A549 (cell line): ENCODE results near the gene ODAPH. TPM values are rescaled to one million over a fixed set of nuclear protein-coding genes. Genes with fewer than 3 reads are reported as not detected.
A peak's percentile ranks its signal among the peaks of the same experiment; 100 is the strongest.

ENCODE experiments used
- ATAC-seq, 2 experiments: fragments of 200-7000 bp in 1 of 2; fragments of >200 bp in 1 of 2; cut with Nextera tagmentation in 1 of 2; cut with Tn5 transposase in 1 of 2; 3 replicates each; pipeline versions ENCODE4 v1.8.0 to v1.9.1; 2018 to 2020; ENCODE audit warnings: mild to moderate bottlenecking in 1 of 2, moderate library complexity in 1 of 2
- CTCF ChIA-PET: fragments of 300-600 bp; sonication (Branson Sonifier 250); formaldehyde crosslinking; extraction: SDS; loops from one replicate; lab custom pipeline; 2021; ENCODE audit warnings: antibody characterized with exemption, inconsistent platforms; lab: Yijun Ruan, JAX
- POLR2A ChIA-PET: fragments of 350-600 bp; formaldehyde crosslinking; extraction: SDS; loops from one replicate; lab custom pipeline; 2021; ENCODE audit warnings: antibody characterized with exemption, inconsistent platforms; lab: Yijun Ruan, JAX
- DNase-seq, 2 experiments: peaks; one replicate each; pipeline versions ENCODE4 v3.0.0 to v3.0.0-alpha.2; 2011 to 2016; ENCODE audit warnings: low read depth in 1 of 2, low spot score in 1 of 2
- FAIRE-seq: peaks from 2 replicates; lab custom pipeline; 2011; peaks lifted over from hg19 to GRCh38; lab: Jason Lieb, UNC
- H3K27ac ChIP-seq, 2 experiments: fragments of >200 bp; sonication (Bioruptor Twin); formaldehyde crosslinking; 3 replicates each; pipeline ENCODE4 v1.5.1; 2016 to 2017
- H3K4me1 ChIP-seq: fragments of >200 bp; sonication (Bioruptor Twin); formaldehyde crosslinking; 3 replicates; pipeline ENCODE4 v1.6.1; 2016
- H3K4me2 ChIP-seq: fragments of >200 bp; sonication (Bioruptor Twin); formaldehyde crosslinking; 3 replicates; pipeline ENCODE4 v1.6.1; 2016
- H3K4me3 ChIP-seq: fragments of >200 bp; sonication (Bioruptor Twin); formaldehyde crosslinking; 3 replicates; pipeline ENCODE4 v1.5.1; 2016
- H3K9me3 ChIP-seq: fragments of >200 bp; sonication (Bioruptor Twin); formaldehyde crosslinking; 3 replicates; pipeline ENCODE4 v1.6.1; 2016
- BHLHE40 ChIP-seq: IDR thresholded peaks from 2 replicates; pipeline ENCODE4 v1.6.1; 2012; ENCODE audit warnings: low read depth, low read length, inconsistent platforms
- CBX2 ChIP-seq: fragments of 200-600 bp; sonication (generic); IDR thresholded peaks from 2 replicates; pipeline ENCODE4 v1.6.1; 2016; ENCODE audit warnings: low read depth, mild to moderate bottlenecking, borderline replicate concordance
- CBX8 ChIP-seq: fragments of 200-600 bp; sonication (generic); IDR thresholded peaks from 2 replicates; pipeline ENCODE4 v1.6.1; 2016
- CHD4 ChIP-seq: fragments of 200-600 bp; sonication (generic); IDR thresholded peaks from 2 replicates; pipeline ENCODE4 v1.6.1; 2016; ENCODE audit warnings: antibody characterized with exemption, mild to moderate bottlenecking, borderline replicate concordance
- FOSL2 ChIP-seq, 2 experiments: fragments of 450-650 bp in 1 of 2; fragments of >200 bp in 1 of 2; sonication (Bioruptor Twin) in 1 of 2; formaldehyde crosslinking; IDR thresholded peaks; 2 replicates each; pipeline versions ENCODE4 v1.5.0 to v1.6.1; 2016 to 2020; ENCODE audit warnings: mild to moderate bottlenecking in 1 of 2, moderate library complexity in 1 of 2
- FOXS1 ChIP-seq: fragments of 250-450 bp; sonication (Bioruptor Pico); IDR thresholded peaks from 2 replicates; pipeline ENCODE4 v1.5.0; 2020; ENCODE audit warnings: mild to moderate bottlenecking, moderate library complexity
- GATA3 ChIP-seq: IDR thresholded peaks from 2 replicates; pipeline ENCODE4 v1.6.1; 2012; ENCODE audit warnings: borderline replicate concordance
- HEYL ChIP-seq: fragments of 250-450 bp; sonication (Bioruptor Pico); IDR thresholded peaks from 2 replicates; pipeline ENCODE4 v1.8.0; 2021; ENCODE audit warnings: mild to moderate bottlenecking, moderate library complexity
- HOXB13 ChIP-seq: fragments of 250-450 bp; sonication (Bioruptor Pico); IDR thresholded peaks from 2 replicates; pipeline ENCODE4 v1.5.0; 2020; ENCODE audit warnings: low read depth, mild to moderate bottlenecking, moderate library complexity
- JUN ChIP-seq, 2 experiments: fragments of >200 bp; sonication (Bioruptor Twin); formaldehyde crosslinking; IDR thresholded peaks; 2 replicates in 1 of 2; 3 replicates in 1 of 2; pipeline ENCODE4 v1.6.1; 2016 to 2017
- KDM1A ChIP-seq: fragments of 200-600 bp; sonication (generic); IDR thresholded peaks from 2 replicates; pipeline ENCODE4 v1.6.1; 2016; ENCODE audit warnings: low read depth, mild to moderate bottlenecking
- MAZ ChIP-seq: fragments of 150-350 bp; IDR thresholded peaks from 2 replicates; pipeline ENCODE4 v1.6.1; 2014; ENCODE audit warnings: antibody characterized with exemption, low read depth, low read length, borderline replicate concordance
- NFE2L2 ChIP-seq: fragments of 150-350 bp; conservative IDR thresholded peaks from 2 replicates; pipeline ENCODE4 v1.6.1; 2014; ENCODE audit warnings: low read length
- PHF8 ChIP-seq: fragments of 200-600 bp; sonication (generic); IDR thresholded peaks from 2 replicates; pipeline ENCODE4 v1.6.1; 2016; ENCODE audit warnings: low read depth, mild to moderate bottlenecking, antibody characterized with exemption, moderate library complexity, borderline replicate concordance
- POLR2A ChIP-seq: IDR thresholded peaks from 2 replicates; pipeline ENCODE4 v1.6.1; 2012; ENCODE audit warnings: mild to moderate bottlenecking, low read length
- RFX5 ChIP-seq: fragments of 450-650 bp; IDR thresholded peaks from 2 replicates; pipeline ENCODE4 v1.7.1; 2014; ENCODE audit warnings: antibody characterized with exemption, mild to moderate bottlenecking, moderate library complexity
- SREBF2 ChIP-seq: fragments of 450-650 bp; IDR thresholded peaks from 2 replicates; pipeline ENCODE4 v1.6.1; 2014; ENCODE audit warnings: mild to moderate bottlenecking, moderate library complexity
- WGBS: methylation state at CpG from one replicate; pipeline ENCODE4 v1.1.6; 2017; ENCODE audit errors: missing lambda C conversion rate; 5-methylcytosine and 5-hydroxymethylcytosine counted together
- polyA plus RNA-seq, 4 experiments: library from polyadenylated mRNA; depleted of rRNA in 3 of 4; stranded (reverse); fragments of >200 nt; fragmentation: RNase III in 1 of 4; extraction: RNeasy Plus Mini Kit Qiagen cat#74134 plus additional on column Dnase treatment in 1 of 4; gene quantifications; 2 replicates in 3 of 4; 3 replicates in 1 of 4; pipeline ENCODE4 v1.2.3, GENCODE V29; 2011 to 2017
- TF ChIP-seq, protein P1 (sequence below): IDR thresholded peaks from 2 replicates; pipeline ENCODE4 v1.6.1; 2012; ENCODE audit warnings: low read depth, borderline replicate concordance
- TF ChIP-seq, protein P2 (sequence below): fragments of 450-650 bp; IDR thresholded peaks from 2 replicates; pipeline ENCODE4 v1.6.1; 2014; ENCODE audit warnings: antibody characterized with exemption
- TF ChIP-seq, protein P3 (sequence below): IDR thresholded peaks from 2 replicates; pipeline ENCODE4 v1.6.1; 2012
- TF ChIP-seq, protein P4 (sequence below): fragments of 250-450 bp; sonication (Bioruptor Pico); IDR thresholded peaks from 2 replicates; pipeline ENCODE4 v1.5.0; 2020; ENCODE audit warnings: low read depth, mild to moderate bottlenecking, moderate library complexity
- TF ChIP-seq, protein P5 (sequence below): fragments of >200 bp; sonication (Bioruptor Twin); formaldehyde crosslinking; IDR thresholded peaks from 3 replicates; pipeline ENCODE4 v1.6.1; 2016

The ODAPH gene
- polyA plus RNA-seq, 2 of the 4 experiments (the other 2 are of a cell fraction): 0.06 to 0.08 TPM

DNA sequence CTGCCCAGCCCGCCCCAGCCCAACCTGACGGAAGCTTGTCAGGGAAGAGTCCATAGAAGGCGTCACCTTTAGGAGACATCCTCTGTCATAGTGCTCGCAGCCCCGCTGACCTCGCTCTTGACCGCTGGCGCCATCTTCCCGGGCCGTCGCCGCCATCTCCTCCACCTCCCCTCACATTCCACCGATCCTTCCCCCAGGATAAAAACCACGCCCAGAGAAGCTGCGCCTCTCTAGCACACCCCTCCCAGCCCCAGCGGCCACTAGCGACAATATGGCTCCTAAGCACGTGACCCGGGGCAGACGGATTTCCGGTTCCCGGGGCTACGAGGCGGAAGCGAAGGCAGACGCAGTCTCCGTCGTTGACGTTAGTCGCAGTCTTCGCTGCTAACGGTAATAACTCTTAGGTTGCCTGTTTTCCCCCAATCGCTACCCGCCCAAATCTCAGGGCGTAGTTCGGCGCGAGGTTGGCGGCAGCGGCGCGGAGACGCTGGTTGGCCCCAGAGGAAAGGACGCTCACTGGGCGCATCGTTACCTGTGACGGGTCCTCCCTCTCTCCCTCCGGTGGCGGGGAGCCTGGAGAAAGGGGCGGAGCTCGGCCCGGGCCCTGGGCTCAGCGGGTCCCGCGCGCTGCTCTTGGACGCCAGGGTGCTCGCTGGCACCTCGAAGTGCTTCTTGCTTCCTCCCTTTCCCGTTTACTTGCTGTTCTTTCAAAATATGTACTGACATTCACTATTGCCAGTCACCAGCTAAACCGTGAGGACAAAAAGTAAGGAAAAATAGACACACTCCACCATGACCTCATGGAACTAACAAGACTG, 41.5 kb upstream of the ODAPH start, which contains the start of the genes RCHY1 and THAP6:
RCHY1 (minus strand) TSS at position 273 of the 818 bp plus-strand sequence; CDS start at position 156, 117 bp downstream.
THAP6 (plus strand) TSS at position 343 of the 818 bp plus-strand sequence. CDS start 980 bp downstream, outside the sequence.
- CTCF ChIA-PET: interaction anchor here (0.6 to 1.6 kb wide), 4 partner anchors 10 to 57 kb away, joined by 3 to 6 read pairs (median 4); no protein-coding TSS in a partner anchor
- peak within 1 kb of the TSS; percentile 89 to 96 for H3K27ac ChIP-seq
- no peaks in the 10 kb centered on the region for H3K9me3 ChIP-seq
- POLR2A ChIA-PET: interaction anchor here (0.6 to 1.7 kb wide), 9 partner anchors 8 to 1195 kb away, joined by 3 to 5 read pairs (median 3); partner anchors contain the start of genes BTC and CDKL2
- TF ChIP-seq FOXS1 (CRISPR knock-in tag): no peak
- peak; percentile 84 for TF ChIP-seq PHF8
- TF ChIP-seq KDM1A: no peak
- 0 out of 2 replicates have a peak, but pooled peaks have one; percentile 50 for TF ChIP-seq MAZ
- TF ChIP-seq CBX8: no peak
- no peak for TF ChIP-seq HOXB13
- TF ChIP-seq, protein P1, sequence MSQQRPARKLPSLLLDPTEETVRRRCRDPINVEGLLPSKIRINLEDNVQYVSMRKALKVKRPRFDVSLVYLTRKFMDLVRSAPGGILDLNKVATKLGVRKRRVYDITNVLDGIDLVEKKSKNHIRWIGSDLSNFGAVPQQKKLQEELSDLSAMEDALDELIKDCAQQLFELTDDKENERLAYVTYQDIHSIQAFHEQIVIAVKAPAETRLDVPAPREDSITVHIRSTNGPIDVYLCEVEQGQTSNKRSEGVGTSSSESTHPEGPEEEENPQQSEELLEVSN: no peak
- no peak for TF ChIP-seq SREBF2
- TF ChIP-seq, protein P2, sequence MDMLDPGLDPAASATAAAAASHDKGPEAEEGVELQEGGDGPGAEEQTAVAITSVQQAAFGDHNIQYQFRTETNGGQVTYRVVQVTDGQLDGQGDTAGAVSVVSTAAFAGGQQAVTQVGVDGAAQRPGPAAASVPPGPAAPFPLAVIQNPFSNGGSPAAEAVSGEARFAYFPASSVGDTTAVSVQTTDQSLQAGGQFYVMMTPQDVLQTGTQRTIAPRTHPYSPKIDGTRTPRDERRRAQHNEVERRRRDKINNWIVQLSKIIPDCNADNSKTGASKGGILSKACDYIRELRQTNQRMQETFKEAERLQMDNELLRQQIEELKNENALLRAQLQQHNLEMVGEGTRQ: peak; percentile 91
- peak; percentile 68 to 76; a peak in 4 of 5 replicates for TF ChIP-seq JUN (IDR thresholded peaks at IDR 0.05)
- TF ChIP-seq CBX2: no peak
- no peak for TF ChIP-seq GATA3
- TF ChIP-seq NFE2L2: no peak
- TF ChIP-seq, protein P3, sequence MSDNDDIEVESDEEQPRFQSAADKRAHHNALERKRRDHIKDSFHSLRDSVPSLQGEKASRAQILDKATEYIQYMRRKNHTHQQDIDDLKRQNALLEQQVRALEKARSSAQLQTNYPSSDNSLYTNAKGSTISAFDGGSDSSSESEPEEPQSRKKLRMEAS: peak; percentile 38; the same call in 1 of the 2 replicates
- TF ChIP-seq RFX5: no peak
- peak; percentile 51; the same call in 1 of the 2 replicates for TF ChIP-seq BHLHE40
- TF ChIP-seq, protein P4, sequence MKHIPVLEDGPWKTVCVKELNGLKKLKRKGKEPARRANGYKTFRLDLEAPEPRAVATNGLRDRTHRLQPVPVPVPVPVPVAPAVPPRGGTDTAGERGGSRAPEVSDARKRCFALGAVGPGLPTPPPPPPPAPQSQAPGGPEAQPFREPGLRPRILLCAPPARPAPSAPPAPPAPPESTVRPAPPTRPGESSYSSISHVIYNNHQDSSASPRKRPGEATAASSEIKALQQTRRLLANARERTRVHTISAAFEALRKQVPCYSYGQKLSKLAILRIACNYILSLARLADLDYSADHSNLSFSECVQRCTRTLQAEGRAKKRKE (CRISPR knock-in tag): no peak
- TF ChIP-seq FOSL2 (IDR thresholded peaks at IDR 0.05): no peak
- TF ChIP-seq FOSL2 (CRISPR knock-in tag; IDR thresholded peaks at IDR 0.05): no peak
- TF ChIP-seq, protein P5, sequence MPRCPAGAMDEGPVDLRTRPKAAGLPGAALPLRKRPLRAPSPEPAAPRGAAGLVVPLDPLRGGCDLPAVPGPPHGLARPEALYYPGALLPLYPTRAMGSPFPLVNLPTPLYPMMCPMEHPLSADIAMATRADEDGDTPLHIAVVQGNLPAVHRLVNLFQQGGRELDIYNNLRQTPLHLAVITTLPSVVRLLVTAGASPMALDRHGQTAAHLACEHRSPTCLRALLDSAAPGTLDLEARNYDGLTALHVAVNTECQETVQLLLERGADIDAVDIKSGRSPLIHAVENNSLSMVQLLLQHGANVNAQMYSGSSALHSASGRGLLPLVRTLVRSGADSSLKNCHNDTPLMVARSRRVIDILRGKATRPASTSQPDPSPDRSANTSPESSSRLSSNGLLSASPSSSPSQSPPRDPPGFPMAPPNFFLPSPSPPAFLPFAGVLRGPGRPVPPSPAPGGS: peak; percentile 63
- no peak for TF ChIP-seq HEYL (CRISPR knock-in tag)
- peak; percentile 68 for TF ChIP-seq POLR2A
- no peak for TF ChIP-seq CHD4
- FAIRE-seq: no peak
- H3K4me2 ChIP-seq: peak within 1 kb of the TSS; percentile 89
- peaks cover 21% of the 10 kb centered on the region; the same call in 2 of the 3 replicates for H3K4me1 ChIP-seq
- WGBS: 1% methylated on average over 21 of the region's 61 CpGs
- peak within 1 kb of the TSS; percentile 70 for H3K4me3 ChIP-seq
- peak; percentile 67 to 94 for DNase-seq
- peak; percentile 98 for ATAC-seq
